ENCODE measurements around the gene FRMPD4.
"Not testable (repeated sequence)": the region's sequence is repeated elsewhere in the genome, so short reads cannot be mapped to it uniquely, and the experiment has no call there.

Gene FRMPD4

GRCh38 chrX:12515384-12515783, 377.1 kb downstream of the FRMPD4 start:
- not testable (repeated sequence) for DNase-seq (ENCODE audit: low read depth in 2 of 2)

DNA sequence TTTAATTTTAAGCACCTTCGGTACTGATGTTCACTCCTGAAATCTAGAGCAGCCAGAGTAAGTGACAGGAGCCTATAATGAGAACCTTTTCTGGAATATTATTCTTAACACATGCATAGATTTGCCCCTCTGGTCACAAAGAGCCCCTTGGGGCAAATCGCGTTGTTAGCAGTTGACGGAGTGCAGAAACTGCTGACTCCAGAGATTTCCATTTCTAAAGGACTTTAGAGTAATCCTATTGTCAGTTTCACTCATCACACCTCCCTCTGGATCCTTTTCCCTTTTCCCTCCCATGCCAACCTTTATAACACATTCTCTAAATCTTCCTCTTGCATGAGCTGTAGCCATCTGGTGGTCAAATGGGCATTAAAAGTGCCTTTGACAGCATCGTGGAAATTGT, 388.0 kb downstream of the FRMPD4 start:
- no peak for DNase-seq (ENCODE audit: low read depth in 2 of 2)

DNA sequence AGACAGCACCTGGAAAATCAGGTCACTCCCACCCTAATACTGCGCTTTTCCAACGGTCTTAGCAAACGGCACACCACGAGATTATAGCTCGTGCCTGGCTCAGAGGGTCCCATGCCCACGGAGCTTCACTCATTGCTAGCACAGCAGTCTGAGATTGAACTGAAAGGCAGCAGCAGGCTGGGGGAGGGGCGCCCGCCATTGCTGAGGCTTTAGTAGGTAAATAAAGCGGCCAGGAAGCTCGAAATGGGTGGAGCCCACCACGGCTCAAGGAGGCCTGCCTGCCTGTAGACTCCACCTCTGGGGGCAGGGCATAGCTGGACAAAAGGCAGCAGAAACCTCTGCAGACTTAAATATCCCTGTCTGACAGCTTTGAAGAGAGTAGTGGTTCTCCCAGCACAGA, 399.8 kb downstream of the FRMPD4 start:
- not testable (repeated sequence) for DNase-seq (ENCODE audit: low read depth in 2 of 2)

GRCh38 chrX:12542251-12542650, 404.0 kb downstream of the FRMPD4 start:
- DNase-seq (ENCODE audit: low read depth in 2 of 2), result not testable (repeated sequence)

GRCh38 chrX:12548341-12548740, 410.1 kb downstream of the FRMPD4 start:
- DNase-seq (ENCODE audit: low read depth in 2 of 2), result no peak

GRCh38 chrX:12548746-12549145, 410.5 kb downstream of the FRMPD4 start:
- no peak for DNase-seq (ENCODE audit: low read depth in 2 of 2)

GRCh38 chrX:12554206-12554605, 415.9 kb downstream of the FRMPD4 start:
- no peak for DNase-seq (ENCODE audit: low read depth in 2 of 2)

DNA sequence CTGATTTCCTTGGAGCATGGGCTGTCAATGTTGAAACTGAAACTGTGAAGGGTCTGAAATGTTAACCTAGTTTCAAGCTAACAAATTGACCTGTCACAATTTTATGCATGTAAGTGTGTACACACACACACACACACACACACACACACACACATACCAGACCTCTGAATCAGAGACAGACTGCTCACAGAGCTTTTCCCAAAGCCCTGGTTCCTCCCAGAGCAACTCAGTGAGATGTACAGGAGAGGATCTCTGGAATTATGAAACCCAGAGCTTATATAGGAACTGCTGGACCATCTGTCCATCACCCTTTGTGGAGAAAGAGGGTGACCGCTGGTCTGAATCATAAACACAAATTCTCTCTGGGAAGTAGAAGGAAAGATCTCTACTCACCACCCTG, 424.8 kb downstream of the FRMPD4 start:
- no peak for DNase-seq (ENCODE audit: low read depth in 2 of 2)

DNA sequence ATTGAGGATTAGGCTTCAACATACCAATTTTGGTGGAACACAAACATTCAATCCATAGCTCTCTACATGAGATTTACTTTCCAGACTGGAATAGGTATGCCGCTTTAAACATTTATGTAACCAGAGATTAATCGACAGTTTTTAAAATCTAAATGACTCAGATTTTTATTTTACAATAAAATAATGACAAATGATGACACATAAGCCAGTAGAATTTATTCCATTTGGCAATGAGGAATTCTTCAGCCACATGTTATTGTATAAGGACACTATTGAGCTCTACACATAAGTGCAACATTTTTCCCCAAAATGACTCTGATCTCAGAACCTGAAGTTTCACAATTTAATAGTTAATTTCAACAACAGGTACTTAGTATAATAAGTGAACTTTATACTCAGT, 425.9 kb downstream of the FRMPD4 start:
- DNase-seq (ENCODE audit: low read depth in 2 of 2), result no peak

- DNase-seq (ENCODE audit: low read depth in 2 of 2), result no peak
These were observed 429.6 kb downstream of the FRMPD4 start for GRCh38 chrX:12567857-12568256.

- DNase-seq (ENCODE audit: low read depth in 2 of 2), result no peak
These were observed 432.7 kb downstream of the FRMPD4 start for GRCh38 chrX:12570859-12571501.

DNA sequence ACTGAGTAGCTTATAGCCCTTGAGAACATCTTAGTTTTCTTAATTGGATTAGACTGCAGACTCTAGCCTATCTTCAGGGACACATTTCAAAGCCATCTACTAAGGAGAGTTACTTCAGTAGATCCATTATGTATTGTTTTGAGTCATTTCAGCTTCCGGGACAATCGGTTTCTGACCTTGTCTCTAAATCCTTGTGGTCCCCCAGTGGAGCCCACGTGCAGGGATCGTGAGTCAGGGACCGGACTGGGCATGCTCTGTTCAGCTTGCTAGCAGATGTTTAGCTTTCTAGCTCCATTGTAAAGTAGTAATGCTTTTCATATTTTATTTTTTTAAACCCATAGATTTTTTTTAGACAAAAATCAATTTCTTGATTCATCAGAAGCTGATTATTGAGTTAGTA, 441.0 kb downstream of the FRMPD4 start:
- no peak for DNase-seq (ENCODE audit: low read depth in 2 of 2)

- no peak for DNase-seq (ENCODE audit: low read depth in 2 of 2)
These were observed 442.3 kb downstream of the FRMPD4 start for GRCh38 chrX:12580548-12580947.

DNA sequence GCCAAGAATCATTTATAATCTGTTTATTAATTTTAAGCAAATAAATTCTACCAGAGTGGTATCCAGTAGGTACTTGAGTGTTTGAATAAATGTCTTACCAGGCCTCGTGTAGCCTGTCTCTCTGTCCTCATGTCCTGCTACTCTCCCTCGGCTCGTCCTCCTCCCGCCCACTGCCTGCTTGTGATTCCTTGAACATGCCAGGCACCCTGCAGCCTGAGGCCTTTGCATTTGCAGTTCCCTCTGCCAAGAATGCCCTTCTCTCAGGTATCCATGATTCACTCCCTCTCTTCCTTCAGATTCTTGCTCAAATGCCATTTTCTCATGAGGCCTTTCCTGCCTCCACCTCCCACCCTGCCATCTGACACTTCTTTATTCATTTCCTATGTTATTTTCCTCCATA, 443.3 kb downstream of the FRMPD4 start:
- DNase-seq (ENCODE audit: low read depth in 2 of 2), result no peak

DNA sequence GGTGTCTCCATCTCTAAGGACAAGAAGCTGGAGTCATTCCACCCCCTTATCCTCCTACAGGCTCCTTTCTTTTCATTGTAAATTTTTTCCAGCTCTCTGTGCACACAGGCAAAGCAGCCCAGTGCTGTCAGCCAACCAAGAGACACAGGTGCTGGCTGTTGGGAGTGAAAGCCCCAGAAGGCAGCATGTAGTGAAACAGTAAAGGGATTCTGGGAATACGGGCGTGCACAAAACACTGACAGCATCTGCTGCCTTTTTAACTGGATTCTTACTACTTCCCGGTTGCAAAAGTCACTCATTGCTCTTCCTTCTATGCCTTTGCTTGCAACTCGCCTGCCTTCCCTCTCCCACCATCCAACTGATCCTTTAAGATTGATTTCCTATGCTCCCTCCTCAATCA, 444.4 kb downstream of the FRMPD4 start:
- DNase-seq (ENCODE audit: low read depth in 2 of 2), result no peak

DNA sequence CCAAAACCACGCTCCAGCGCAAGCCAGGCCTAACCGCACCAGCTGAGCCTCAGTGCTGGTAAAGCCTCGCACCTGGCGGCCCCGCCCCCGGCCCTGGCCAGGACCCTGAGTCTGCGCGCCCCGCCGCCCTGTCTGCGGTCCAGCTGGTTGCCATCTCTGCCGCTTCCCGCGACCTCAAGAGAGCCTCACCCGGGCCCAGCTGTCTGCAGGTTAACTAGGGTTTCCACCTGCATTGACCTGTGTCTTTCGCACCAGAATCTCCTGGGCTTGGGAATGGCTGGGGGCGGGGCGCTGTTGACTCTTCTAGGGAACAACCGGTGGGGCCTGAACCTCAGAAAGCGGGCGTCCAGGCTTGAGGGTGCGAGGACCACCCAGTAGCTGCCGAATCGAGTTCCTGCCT, 445.3 kb downstream of the FRMPD4 start:
- no peak for DNase-seq (ENCODE audit: low read depth in 2 of 2)

DNA sequence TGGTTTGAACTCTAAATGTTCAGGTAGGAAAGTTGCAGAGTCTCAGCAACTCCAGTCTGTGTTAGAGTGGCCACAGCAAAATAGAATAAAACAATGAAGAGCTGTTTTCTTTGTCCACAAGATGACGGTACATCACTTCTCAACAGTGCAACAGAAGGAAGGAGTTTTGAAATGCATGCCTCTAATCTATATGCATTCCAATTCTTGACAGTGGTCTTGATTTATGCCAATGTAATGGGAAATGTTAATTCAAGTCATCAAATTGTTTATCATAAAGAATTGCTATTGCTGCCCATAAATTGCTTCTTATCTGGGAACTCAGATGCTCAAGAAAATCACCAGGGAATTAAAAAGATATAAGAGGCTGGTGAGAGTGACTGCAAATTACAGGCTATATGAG, 457.4 kb downstream of the FRMPD4 start:
- no peak for DNase-seq (ENCODE audit: low read depth in 2 of 2)

DNA sequence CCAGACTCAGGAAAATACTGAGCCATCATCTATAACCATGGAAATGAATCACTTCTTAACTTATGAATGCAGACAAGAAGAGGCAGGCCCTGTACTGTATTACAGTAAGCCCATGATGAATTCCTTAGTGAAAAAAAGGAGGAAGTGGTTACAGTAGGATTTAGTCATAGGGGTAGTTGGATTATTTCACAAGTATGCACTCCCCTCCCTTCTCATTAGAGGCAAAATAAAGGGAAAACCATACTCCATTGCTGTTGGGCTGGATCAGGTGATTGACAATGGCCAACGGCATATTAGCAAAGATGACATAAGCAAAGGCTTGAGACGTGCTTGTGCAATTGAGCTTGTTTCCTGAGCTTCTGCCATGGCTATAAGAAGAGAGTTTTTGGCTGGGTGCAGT, 471.8 kb downstream of the FRMPD4 start:
- no peak for DNase-seq (ENCODE audit: low read depth in 2 of 2)

DNA sequence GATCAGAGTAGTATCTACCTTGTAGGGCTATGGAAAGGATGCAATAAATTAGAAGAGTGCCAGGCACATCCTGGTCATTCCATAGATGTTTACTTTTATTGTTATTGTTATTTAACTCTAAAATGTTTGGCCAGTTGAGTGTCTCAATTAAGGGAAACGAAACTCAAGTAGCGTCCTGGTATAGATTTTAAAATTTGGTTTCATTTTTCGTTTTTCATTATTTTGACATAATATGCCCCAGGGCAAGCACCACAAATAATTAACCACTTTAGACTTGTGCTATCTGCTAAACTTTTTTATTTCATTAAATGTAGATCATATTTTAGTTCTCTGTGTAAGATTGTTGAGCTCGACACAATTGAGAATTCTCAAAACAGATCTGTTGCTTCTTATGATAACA, 473.2 kb downstream of the FRMPD4 start:
- no peak for DNase-seq (ENCODE audit: low read depth in 2 of 2)

DNA sequence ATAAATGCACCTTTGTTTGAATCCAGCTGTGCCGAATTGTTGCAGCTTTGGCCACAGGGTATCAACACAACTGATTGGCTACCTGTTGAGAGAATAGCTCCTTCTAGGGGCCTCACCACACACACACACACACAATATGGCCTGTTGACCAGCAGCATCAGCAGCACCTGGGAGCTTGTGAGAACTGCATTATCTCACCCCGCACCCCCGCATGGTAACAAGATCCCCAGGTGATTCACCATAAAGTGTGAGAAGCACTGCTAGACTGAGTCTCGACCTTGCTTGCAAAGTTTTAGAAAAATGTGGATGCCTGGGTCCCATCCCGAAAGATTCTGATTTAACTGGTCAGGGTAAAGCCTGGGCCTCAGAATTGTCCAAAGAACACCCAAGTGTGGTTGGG, 476.0 kb downstream of the FRMPD4 start:
- no peak for DNase-seq (ENCODE audit: low read depth in 2 of 2)

DNA sequence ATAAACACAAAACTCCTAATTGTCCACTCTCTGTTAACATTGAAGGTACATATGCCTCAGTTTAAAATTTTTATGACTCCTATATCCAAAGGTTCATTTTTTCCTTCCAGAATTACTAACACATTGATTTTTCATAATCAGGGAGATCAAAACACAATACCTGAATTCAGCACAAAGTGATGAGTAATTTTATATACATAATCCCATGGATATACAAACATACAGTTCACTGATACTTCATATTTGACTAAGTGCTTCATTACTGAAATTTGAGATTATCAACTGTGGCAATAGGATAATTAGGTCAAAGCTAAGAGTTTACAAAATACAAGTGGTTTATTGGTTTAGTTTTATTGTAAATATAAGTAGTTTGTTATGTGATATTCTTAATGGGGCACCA, 476.8 kb downstream of the FRMPD4 start:
- DNase-seq (ENCODE audit: low read depth in 2 of 2), result no peak

- DNase-seq (ENCODE audit: low read depth in 2 of 2), result no peak
These were observed 479.0 kb downstream of the FRMPD4 start for GRCh38 chrX:12617241-12617640.

DNA sequence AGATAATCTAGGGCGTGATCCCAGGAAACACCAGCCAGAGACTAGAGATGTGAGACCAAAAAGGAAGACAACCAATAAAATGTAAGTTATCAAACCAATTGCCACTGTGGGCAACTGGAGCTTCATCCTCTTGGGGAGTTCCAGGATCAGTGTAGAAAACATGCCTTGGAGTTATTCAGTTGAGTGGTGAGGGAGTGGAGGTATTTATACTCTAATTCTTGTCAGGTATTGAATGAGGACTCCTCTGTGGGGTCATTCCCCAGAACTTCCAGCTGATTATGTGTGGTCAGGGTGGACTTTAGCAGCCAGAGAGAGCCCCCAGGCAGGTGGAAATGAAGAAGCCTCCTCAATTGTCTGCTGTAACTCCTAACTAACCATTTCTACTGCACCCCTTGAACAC, 509.0 kb downstream of the FRMPD4 start:
- no peak for DNase-seq (ENCODE audit: low read depth in 2 of 2)

DNA sequence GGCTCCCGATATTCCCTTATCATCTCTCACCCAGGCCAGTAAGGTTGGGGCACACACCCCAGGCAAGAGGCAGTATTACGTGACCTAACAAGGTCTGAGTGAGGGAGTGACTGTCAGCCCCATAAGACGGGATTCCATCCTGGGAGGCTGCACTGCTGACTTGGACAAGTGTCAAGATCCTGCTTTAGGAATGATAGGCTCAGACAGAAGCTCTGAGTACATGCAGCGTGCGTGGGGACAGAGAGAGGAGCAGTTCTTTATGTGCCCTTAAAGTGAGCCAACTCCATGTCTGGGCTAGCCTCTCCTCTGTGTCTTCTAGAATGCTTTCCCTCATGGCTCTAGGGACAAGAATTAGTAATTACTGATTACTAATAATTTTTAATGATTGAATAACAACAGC, 510.7 kb downstream of the FRMPD4 start:
- no peak for DNase-seq (ENCODE audit: low read depth in 2 of 2)

All from stimulated activated CD8-positive, alpha-beta memory T cell treated with anti-CD3 and anti-CD28 coated beads, Interleukin-7, amount 100 ng/mL, for 1 hour (primary cell).